Bronchial epithelial cell (primary cell): ENCODE data around the gene ADNP. TPM values are rescaled to one million over a fixed set of nuclear protein-coding genes. Genes with fewer than 3 reads are reported as not detected.
A peak's percentile ranks its signal among the peaks of the same experiment; 100 is the strongest.

ENCODE experiments used
- DNase-seq: peaks from one replicate; pipeline ENCODE4 v3.0.0-alpha.2; 2010; ENCODE audit warnings: low read depth
- FAIRE-seq: peaks from 2 replicates; lab custom pipeline; 2011; peaks lifted over from hg19 to GRCh38; lab: Jason Lieb, UNC
- H3K27me3 ChIP-seq: 2 replicates; pipeline ENCODE4 v1.5.1; 2011; ENCODE audit warnings: low read length; ENCODE audit not compliant: control insufficient read depth, insufficient read depth
- H3K36me3 ChIP-seq: 2 replicates; pipeline ENCODE4 v1.5.1; 2011; ENCODE audit warnings: low read length; ENCODE audit not compliant: control insufficient read depth, insufficient read depth
- H3K4me3 ChIP-seq: 2 replicates; pipeline ENCODE4 v1.5.1; 2011; ENCODE audit warnings: mild to moderate bottlenecking, low read depth, low read length, control low read depth
- CTCF ChIP-seq: IDR thresholded peaks from 2 replicates; pipeline ENCODE4 v1.5.1; 2011; ENCODE audit warnings: mild to moderate bottlenecking, moderate library complexity, low read length, control low read depth, inconsistent platforms; ENCODE audit not compliant: insufficient read depth, severe bottlenecking
- total RNA-seq: library from RNA; depleted of rRNA; stranded (reverse); fragments of >200 nt; gene quantifications from 2 replicates; pipeline ENCODE4 v1.2.1, GENCODE V29; 2014

The ADNP gene
- total RNA-seq, 1 donor from 2014 or later: 28.2 TPM

DNA sequence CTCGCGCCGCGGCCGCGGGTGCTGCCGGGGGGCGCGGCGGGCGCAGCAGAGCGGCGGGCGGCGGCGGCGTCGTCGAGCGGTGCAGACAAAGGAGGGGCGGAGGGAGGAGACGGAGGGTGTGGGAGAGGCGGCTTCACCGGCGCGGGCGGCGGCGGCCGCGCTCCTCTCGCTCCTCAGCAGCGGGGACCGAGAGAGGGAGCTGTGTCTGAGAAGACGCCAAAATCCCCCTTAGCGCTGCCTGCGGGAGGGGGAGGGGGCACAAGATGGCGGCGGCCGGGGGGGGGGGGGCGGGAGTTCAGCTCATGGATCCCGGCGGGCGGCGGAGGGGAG, 296 bp downstream of the ADNP start:
- no peak for TF ChIP-seq CTCF
- DNase-seq: no peak
- Histone ChIP-seq H3K27me3 (no peaks in the 10 kb centered on the region), H3K36me3 (peaks cover 3% of the 10 kb centered on the region), H3K4me3 (peak overlapping the region; percentile 82)
- no peak for FAIRE-seq

- TF ChIP-seq CTCF: no peak
- FAIRE-seq (no peak), DNase-seq (no peak)
- H3K36me3 ChIP-seq: peaks cover 3% of the 10 kb centered on the region
- no peaks in the 10 kb centered on the region for H3K27me3 ChIP-seq
- peak overlapping the region; percentile 82 for H3K4me3 ChIP-seq
Observed at GRCh38 chr20:50930139-50930975, 880 bp downstream of the ADNP start.

- Histone ChIP-seq H3K27me3 (no peaks in the 10 kb centered on the region), H3K36me3 (peaks cover 3% of the 10 kb centered on the region), H3K4me3 (peak overlapping the region; percentile 82)
- DNase-seq (peak; percentile 92), FAIRE-seq (no peak)
- peak; percentile 99 for TF ChIP-seq CTCF
Observed at GRCh38 chr20:50929299-50930138, 1.7 kb downstream of the ADNP start.

GRCh38 chr20:50928469-50928868, 2.8 kb downstream of the ADNP start:
- no peak for DNase-seq
- Histone ChIP-seq H3K4me3 (no peak overlapping the region), H3K27me3 (no peaks in the 10 kb centered on the region), H3K36me3 (peaks cover 3% of the 10 kb centered on the region)
- FAIRE-seq: no peak
- TF ChIP-seq CTCF: no peak

DNA sequence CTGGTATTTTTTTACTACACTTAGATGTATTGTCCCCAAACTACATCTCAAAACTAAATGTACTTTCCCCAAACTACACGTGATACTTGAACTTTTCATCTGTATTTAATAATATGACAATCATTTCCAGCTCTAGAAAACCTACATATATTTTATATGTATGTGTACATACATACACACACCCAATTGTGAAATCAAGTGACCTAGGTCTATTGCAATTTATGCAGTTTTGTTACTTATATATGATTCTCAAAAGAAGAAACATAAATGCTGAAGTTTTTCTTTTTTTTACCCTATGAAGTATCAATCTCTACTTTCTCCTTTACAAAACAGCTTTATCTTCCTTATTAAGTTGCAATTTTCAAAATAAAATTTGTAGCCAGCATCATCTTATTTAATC, 4.7 kb downstream of the ADNP start:
- H3K36me3 ChIP-seq: peaks cover 3% of the 10 kb centered on the region
- no peak overlapping the region for H3K4me3 ChIP-seq
- H3K27me3 ChIP-seq: no peaks in the 10 kb centered on the region
- DNase-seq (no peak), FAIRE-seq (no peak)
- no peak for TF ChIP-seq CTCF
